Immature natural killer cell (primary cell): Measurements from ENCODE around the gene ZKSCAN3. TPM values are rescaled to one million over a fixed set of nuclear protein-coding genes. Genes with fewer than 3 reads are reported as not detected.
A peak's percentile ranks its signal among the peaks of the same experiment; 100 is the strongest.
"Not testable (repeated sequence)": the region's sequence is repeated elsewhere in the genome, so short reads cannot be mapped to it uniquely, and the experiment has no call there.

Experiments
- DNase-seq, 3 donors: peaks; one replicate each; pipeline ENCODE4 v3.0.0; 2022; ENCODE audit warnings: mixed read lengths in 1 of 3
- H3K27ac Mint-ChIP-seq, 6 donors: one replicate each; pipeline ENCODE4 v1.8.0; 2020; ENCODE audit warnings: mixed read lengths in 6 of 6, mild to moderate bottlenecking in 5 of 6, inconsistent platforms in 4 of 6, moderate library complexity in 3 of 6
- H3K27me3 Mint-ChIP-seq, 3 donors: one replicate each; pipeline ENCODE4 v1.8.0; 2020 to 2021; ENCODE audit warnings: low read depth in 3 of 3, mild to moderate bottlenecking in 3 of 3, mixed read lengths in 3 of 3, moderate library complexity in 3 of 3, inconsistent platforms in 1 of 3
- H3K36me3 Mint-ChIP-seq, 3 donors: one replicate each; pipeline ENCODE4 v1.8.0; 2020; ENCODE audit warnings: mixed read lengths in 3 of 3, inconsistent platforms in 2 of 3, mild to moderate bottlenecking in 2 of 3
- H3K4me1 Mint-ChIP-seq, 2 donors: one replicate each; pipeline ENCODE4 v1.8.0; 2020; ENCODE audit warnings: inconsistent platforms in 2 of 2, mild to moderate bottlenecking in 2 of 2, mixed read lengths in 2 of 2, moderate library complexity in 1 of 2
- H3K4me3 Mint-ChIP-seq, 5 donors: one replicate each; pipeline ENCODE4 v1.8.0; 2020; ENCODE audit warnings: mild to moderate bottlenecking in 5 of 5, mixed read lengths in 5 of 5, inconsistent platforms in 3 of 5, moderate library complexity in 3 of 5
- H3K9me3 Mint-ChIP-seq, 6 donors: one replicate each; pipeline ENCODE4 v1.8.0; 2020; ENCODE audit warnings: mild to moderate bottlenecking in 6 of 6, mixed read lengths in 6 of 6, inconsistent platforms in 4 of 6, moderate library complexity in 3 of 6
- polyA plus RNA-seq, 3 donors: library from polyadenylated mRNA; unstranded; fragments of 300-500 nt; fragmentation: Illumina TruSeq; gene quantifications; one replicate each; pipeline ENCODE4 v1.2.3, GENCODE V29; 2021

The ZKSCAN3 gene
- polyA plus RNA-seq, 3 donors from 2014 or later = 1.0 to 4.7 (median 2.0) TPM

DNA sequence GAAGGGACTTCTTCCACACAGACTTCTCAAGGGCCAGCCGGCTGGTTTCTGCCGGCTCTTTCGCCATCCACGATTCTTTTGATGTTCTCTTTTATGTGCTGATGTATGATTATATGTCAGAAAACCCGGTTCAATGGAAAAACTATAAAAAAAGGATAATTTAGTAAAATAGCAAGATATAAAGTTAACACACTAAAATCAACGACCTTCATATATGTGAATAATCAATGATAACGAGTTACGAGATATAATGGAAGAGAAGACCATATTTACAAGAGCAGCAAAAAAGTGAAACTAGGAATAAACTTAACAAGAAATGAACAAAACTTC, 50.3 kb downstream of the ZKSCAN3 start:
- peaks cover 8 to 21% (median 18%) of the 10 kb centered on the region in 3 donors for H3K36me3 Mint-ChIP-seq
- peaks cover 7 to 20% (median 9%) of the 10 kb centered on the region in 3 donors for H3K27me3 Mint-ChIP-seq

DNA sequence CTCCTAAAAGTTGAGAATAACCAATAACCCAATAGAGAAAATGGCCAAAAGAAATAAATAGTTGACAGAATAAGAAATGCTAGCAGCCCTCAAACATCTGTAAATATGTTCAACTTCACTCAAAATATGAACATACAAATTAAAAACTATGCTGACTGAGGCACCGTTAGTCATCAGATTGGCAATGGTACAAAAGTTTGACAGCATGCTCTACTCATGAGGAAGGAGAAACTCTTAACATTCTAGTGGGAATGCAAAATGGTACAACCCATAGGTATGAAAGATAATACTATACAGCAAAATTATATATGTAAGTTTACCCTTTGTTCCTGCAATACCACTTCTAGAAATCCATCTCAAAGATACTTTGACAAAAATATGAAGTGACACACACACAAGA, 51.4 kb downstream of the ZKSCAN3 start:
- Mint-ChIP-seq H3K4me3 (peak overlapping the region in 2 of 5 donors; percentile 24 to 55), H3K9me3 (peaks cover 0 to 5% (median 0%) of the 10 kb centered on the region in 6 donors), H3K27ac (no peak overlapping the region), H3K4me1 (peaks cover 32 to 40% of the 10 kb centered on the region in 2 donors), H3K36me3 (peaks cover 0 to 17% (median 14%) of the 10 kb centered on the region in 3 donors), H3K27me3 (peaks cover 7 to 20% (median 14%) of the 10 kb centered on the region in 3 donors)
- DNase-seq = no peak

More for the DNA sequence above, 50.3 kb downstream of the ZKSCAN3 start:
- H3K9me3 Mint-ChIP-seq = peaks cover 0 to 5% (median 0%) of the 10 kb centered on the region in 6 donors
- peak overlapping the region; percentile 85 to 91 (median 88) for H3K27ac Mint-ChIP-seq
- H3K4me3 Mint-ChIP-seq = peak overlapping the region; percentile 91 to 95 (median 92)
- peaks cover 41 to 51% of the 10 kb centered on the region in 2 donors for H3K4me1 Mint-ChIP-seq
- DNase-seq = no peak

DNA sequence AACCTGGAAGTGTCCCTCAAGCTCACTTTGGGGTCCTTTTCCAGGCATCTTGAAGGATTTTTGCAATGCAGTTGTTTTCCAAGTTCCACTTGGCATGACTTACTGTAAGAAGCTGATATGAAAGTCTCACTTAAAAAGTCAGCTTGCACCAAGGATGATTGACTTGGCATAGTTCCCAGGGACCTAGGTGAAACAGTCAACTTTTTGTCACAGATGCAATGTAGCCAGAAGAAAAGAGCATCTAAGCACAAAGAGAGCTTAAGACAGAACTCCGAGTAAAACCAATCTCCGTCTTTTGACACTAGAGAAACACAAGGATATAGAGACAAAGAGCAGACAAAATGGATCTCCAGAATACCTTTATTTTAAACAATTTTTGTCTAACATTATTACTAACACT, 52.5 kb downstream of the ZKSCAN3 start:
- Mint-ChIP-seq H3K36me3 (peaks cover 0 to 10% (median 6%) of the 10 kb centered on the region in 3 donors), H3K9me3 (peaks cover 0 to 5% (median 0%) of the 10 kb centered on the region in 6 donors), H3K4me3 (no peak overlapping the region), H3K27me3 (peaks cover 7 to 20% (median 14%) of the 10 kb centered on the region in 3 donors), H3K27ac (no peak overlapping the region), H3K4me1 (peaks cover 28 to 30% of the 10 kb centered on the region in 2 donors)
- DNase-seq = no peak

DNA sequence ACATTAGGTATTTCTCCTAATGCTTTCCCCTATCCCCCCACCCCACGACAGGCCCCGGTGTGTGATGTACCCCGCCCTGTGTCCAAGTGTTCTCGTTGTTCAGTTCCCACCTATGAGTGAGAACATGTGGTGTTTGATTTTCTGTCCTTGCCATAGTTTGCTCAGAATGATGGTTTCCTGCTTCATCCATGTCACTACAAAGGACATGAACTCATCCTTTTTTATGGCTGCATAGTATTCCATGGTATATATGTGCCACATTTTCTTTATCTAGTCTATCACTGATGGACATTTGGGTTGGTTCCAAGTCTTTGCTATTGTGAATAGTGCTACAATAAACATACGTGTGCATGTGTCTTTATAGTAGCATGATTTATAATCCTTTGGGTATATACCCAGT, 54.2 kb downstream of the ZKSCAN3 start:
- peaks cover 13 to 16% of the 10 kb centered on the region in 2 donors for H3K4me1 Mint-ChIP-seq
- H3K9me3 Mint-ChIP-seq, H3K36me3 Mint-ChIP-seq, DNase-seq, H3K4me3 Mint-ChIP-seq, H3K27ac Mint-ChIP-seq: not testable (repeated sequence)
- H3K27me3 Mint-ChIP-seq = peaks cover 7 to 20% (median 12%) of the 10 kb centered on the region in 3 donors

DNA sequence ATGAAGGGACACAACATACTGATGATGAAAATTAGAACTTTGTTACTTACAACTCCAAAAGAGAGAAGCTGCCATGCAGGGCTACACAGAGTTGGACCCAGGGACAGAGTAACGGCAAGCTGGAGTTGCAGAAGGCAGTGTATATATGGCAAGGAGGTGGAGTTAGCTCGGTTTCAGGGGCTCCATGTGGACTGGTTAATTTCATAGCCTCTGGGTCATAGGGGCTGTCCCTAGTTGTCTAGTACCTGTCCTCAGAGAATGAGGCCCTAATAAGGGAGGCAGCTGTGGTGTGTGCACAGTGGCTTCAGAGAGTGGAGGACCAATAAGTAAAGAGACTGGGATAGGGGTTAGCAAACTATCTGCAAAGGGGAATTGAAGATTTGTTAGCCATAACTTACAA, 57.7 kb downstream of the ZKSCAN3 start:
- no peaks in the 10 kb centered on the region for H3K4me1 Mint-ChIP-seq
- DNase-seq = no peak
- no peaks in the 10 kb centered on the region for H3K36me3 Mint-ChIP-seq
- no peak overlapping the region for H3K27ac Mint-ChIP-seq
- peaks cover 2 to 21% (median 16%) of the 10 kb centered on the region in 3 donors for H3K27me3 Mint-ChIP-seq
- H3K9me3 Mint-ChIP-seq = peaks cover 0 to 5% (median 0%) of the 10 kb centered on the region in 6 donors
- H3K4me3 Mint-ChIP-seq = no peak overlapping the region

DNA sequence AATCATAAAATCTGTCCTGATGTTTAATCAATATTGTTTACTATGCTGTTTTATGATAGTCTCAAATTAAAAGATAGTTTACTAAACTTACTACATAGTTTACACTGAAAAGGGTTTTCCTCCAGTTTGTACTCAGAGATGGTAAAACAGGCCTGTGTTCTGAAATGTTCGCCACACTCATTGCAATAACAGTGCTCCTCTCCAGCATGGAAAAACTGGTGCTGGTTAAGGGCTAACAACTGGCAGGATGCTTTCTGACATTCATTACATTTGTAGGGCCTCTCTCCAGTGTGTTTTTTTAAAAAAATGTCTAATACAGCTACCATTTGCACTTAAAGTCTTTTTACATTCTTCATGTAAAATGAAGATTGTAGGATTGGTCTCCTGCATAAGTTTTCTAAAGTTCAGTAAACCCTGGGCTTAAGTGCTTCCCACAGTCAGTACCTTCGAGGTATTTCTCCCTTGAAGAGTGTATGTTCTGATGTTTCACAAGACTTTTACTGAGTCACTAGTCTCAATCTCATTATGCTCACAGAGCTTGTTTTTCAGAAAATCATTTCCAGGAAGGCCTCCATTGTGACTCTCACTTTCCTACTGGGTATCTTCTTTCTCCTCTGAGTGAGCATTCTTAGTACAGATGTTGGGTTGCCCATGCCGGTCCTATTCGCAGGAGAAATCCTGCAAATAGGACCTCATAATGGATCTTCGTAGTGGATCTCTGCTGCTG, 58.5 kb downstream of the ZKSCAN3 start:
- Mint-ChIP-seq H3K4me3 (no peak overlapping the region), H3K27ac (no peak overlapping the region), H3K4me1 (no peaks in the 10 kb centered on the region), H3K27me3 (peaks cover 2 to 21% (median 15%) of the 10 kb centered on the region in 3 donors), H3K9me3 (peaks cover 0 to 5% (median 0%) of the 10 kb centered on the region in 6 donors), H3K36me3 (no peaks in the 10 kb centered on the region)
- DNase-seq = no peak

DNA sequence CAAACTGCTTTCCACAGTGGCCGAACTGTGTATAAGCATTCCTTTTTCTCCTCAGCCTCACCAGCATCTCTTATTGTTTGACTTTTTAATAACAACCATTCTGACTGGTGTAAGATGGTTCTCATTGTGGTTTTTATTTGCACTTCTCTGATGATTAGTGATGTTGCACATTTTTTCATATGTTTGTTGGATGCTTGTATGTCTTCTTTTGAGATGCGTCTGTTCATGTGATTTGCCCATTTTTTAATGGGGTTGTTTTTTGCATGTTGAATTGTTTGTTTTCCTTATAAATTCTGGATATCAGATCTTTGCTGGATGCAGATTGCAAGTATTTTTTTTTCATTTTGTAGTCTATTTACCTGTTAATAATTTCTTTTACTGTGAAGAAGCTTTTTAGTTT, 61.0 kb downstream of the ZKSCAN3 start:
- DNase-seq = no peak
- H3K27me3 Mint-ChIP-seq = peaks cover 4 to 13% (median 10%) of the 10 kb centered on the region in 3 donors
- no peaks in the 10 kb centered on the region for H3K36me3 Mint-ChIP-seq
- H3K4me3 Mint-ChIP-seq = no peak overlapping the region
- no peak overlapping the region for H3K27ac Mint-ChIP-seq
- H3K4me1 Mint-ChIP-seq = no peaks in the 10 kb centered on the region
- no peaks in the 10 kb centered on the region for H3K9me3 Mint-ChIP-seq

DNA sequence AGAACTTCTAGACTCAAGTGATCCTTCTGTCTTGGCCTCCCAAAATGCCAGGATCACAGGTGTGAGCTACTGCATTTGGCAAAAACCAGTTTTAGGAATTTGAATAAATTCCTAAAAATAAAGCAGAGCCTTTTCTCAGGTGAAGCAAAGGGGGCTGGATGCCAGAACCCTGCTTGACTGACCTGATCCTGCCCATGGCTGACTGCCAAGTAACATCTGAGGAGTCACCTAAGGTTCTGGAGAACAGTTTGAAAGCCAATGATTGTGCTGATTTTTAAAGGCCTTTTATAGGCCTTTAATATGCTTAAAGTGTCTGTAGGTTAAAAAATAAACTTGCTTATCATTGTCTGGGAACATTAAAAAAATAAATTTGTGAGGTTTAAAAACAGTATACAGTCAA, 63.9 kb downstream of the ZKSCAN3 start:
- Mint-ChIP-seq H3K4me3 (no peak overlapping the region), H3K27me3 (peaks cover 4 to 13% (median 11%) of the 10 kb centered on the region in 3 donors), H3K9me3 (no peaks in the 10 kb centered on the region), H3K36me3 (no peaks in the 10 kb centered on the region), H3K27ac (no peak overlapping the region), H3K4me1 (no peaks in the 10 kb centered on the region)
- no peak for DNase-seq

Other genes starting within 250 kb of the ZKSCAN3 start
- gene ZSCAN16, start 225.3 kb upstream of the ZKSCAN3 start, polyA plus RNA-seq = 10 to 100 TPM in 1 of 3 donors, 1 to 10 TPM in 2; 5.8 to 15.6 (median 9.3) TPM
- 1 to 10 TPM in 1 of 3 donors, under 1 TPM in 2; 0.22 to 1.8 (median 0.44) TPM for gene ZKSCAN8, start 208.1 kb upstream of the ZKSCAN3 start, polyA plus RNA-seq
- gene ZSCAN9, start 124.7 kb upstream of the ZKSCAN3 start, polyA plus RNA-seq = 10 to 100 TPM in 1 of 3 donors, 1 to 10 TPM in 2; 5.3 to 18.4 (median 8.1) TPM
- 1 to 10 TPM; 1.7 to 5.0 (median 3.4) TPM for gene ZKSCAN4, start 97.7 kb upstream of the ZKSCAN3 start, polyA plus RNA-seq
- under 1 TPM in 2 of 3 donors, not detected in 1; 0.28 to 0.37 TPM for gene NKAPL, start 90.7 kb upstream of the ZKSCAN3 start, polyA plus RNA-seq
- 10 to 100 TPM in 2 of 3 donors, 1 to 10 TPM in 1; 9.7 to 17.5 (median 13.5) TPM for gene ZSCAN26, start 82.8 kb upstream of the ZKSCAN3 start, polyA plus RNA-seq
- 1 to 10 TPM in 1 of 3 donors, under 1 TPM in 2; 0.46 to 1.7 (median 0.60) TPM for gene PGBD1, start 68.4 kb upstream of the ZKSCAN3 start, polyA plus RNA-seq
- gene ZSCAN31, start 13.8 kb upstream of the ZKSCAN3 start, polyA plus RNA-seq = 1 to 10 TPM in 2 of 3 donors, not detected in 1; 1.5 to 2.3 TPM
- 1 to 10 TPM; 1.6 to 3.4 (median 1.9) TPM for gene ZSCAN12, start 49.8 kb downstream of the ZKSCAN3 start, polyA plus RNA-seq
- gene ZSCAN23, start 93.5 kb downstream of the ZKSCAN3 start, polyA plus RNA-seq = under 1 TPM in 1 of 3 donors, not detected in 2; 0.16 TPM
- not detected for gene GPX6, start 165.8 kb downstream of the ZKSCAN3 start, polyA plus RNA-seq
- gene GPX5, start 175.9 kb downstream of the ZKSCAN3 start, polyA plus RNA-seq = not detected